HG03159 (cell line): ENCODE data around the gene PANX2.
"Not testable (repeated sequence)": the region's sequence is repeated elsewhere in the genome, so short reads cannot be mapped to it uniquely, and the experiment has no call there.

Experiments used
- ATAC-seq: cut with Tn5 transposase; IDR thresholded peaks from one replicate; pipeline ENCODE4 v1.9.1; 2021; ENCODE audit warnings: mild to moderate bottlenecking, moderate library complexity; ENCODE audit not compliant: unreplicated experiment

The PANX2 gene

DNA sequence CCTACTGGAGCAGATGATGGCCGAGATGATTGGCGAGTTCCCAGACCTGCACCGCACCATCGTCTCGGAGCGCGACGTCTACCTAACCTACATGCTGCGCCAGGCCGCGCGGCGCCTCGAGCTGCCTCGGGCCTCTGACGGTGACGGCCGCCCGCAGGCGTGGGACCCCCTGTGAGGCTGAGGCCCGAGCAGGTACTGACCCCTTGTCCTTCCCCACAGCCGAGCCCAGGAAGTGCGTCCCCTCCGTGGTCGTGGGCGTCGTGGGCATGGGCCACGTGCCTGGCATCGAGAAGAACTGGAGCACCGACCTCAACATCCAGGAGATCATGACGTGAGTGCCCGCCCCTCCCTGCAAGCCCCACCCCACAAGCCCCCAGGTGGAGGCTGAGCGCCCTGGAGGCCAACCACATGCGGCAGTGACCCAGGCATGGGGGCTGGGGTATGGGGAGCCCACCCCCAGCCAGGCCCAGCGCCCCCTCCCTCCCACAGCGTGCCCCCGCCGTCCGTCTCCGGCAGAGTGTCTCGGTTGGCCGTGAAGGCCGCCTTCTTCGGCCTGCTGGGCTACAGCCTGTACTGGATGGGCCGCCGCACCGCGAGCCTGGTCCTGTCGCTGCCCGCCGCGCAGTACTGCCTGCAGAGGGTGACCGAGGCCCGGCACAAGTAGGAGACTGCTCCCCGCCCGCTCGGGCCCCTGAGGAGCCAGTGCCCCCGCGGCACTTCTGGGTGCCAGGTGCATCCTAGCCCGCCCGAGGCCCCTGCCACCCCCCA is 27.5 kb downstream of the PANX2 start:
- no peak for ATAC-seq

DNA sequence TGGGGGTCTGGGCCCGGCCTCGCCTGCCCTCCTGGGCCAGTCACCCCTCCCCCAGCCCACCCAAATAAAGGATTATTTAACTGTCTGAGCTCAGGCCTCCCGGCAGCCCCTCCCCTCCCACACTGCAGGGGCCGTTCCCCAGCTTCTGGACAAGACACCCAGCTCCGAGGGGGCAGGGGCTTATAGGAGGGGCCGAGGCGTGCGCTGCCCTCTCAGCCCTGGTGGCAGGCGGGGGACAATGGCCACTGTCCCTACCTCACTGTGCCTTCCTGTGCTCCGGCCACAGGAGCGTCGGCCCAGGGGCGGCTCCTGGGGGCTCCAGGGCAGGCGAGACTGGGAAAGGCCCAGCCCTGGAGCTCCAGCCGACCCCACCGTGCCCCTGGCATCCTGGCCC is 28.1 kb downstream of the PANX2 start:
- no peak for ATAC-seq

DNA sequence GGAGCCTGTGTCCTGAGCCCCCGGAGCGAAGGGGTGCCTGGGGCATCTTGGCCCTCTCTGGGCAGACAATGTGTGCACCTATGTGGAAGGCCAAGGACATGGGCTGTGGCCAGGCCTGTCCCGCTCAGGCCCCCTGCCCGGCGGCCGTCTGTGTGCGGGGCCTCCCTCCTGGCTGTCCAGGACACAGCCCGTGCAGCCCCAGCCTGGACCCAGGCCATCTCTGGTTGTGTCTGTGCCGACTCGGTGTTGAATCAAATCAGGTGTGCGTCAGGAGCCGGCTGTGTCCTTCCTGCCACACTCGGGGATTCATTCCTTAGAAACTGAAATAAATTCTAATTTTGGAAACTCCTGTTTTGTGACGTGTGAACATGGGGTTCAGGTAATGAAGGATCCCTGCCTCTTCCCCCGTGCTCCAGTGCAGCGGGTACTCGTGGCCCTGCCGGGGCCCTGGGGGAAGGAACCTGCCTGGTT is 28.8 kb downstream of the PANX2 start:
- no peak for ATAC-seq

DNA sequence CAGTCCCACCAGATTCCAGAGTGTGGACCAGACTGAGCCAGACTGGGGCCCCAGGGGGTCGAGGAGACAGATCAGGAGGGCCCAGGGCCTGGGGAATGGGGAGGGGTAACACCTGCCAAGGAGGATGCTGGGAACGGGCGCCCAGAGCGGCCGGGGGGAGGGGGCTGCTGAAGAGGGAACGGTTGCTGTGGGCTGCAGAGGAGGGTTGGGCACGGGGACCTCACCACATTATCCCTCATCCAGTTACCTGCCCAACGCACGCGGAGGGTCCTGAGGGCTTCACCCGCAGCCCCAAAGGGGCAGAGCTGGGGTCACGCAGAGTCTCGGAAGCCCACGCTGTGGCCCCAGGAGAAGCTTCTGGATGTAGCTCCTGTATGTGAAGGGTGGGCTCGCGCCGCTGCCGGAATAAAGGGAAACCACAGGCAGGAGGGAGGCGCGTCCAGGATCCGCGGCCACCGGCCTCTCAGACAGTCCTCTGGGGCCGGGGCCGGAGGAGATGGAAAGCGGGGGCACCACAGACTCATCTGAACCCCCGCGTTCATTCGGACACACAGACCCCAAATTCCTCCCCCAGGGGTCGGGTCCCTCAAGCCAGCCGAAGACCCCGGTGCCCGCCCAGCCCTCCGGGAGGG is 29.4 kb downstream of the PANX2 start:
- no peak for ATAC-seq

DNA sequence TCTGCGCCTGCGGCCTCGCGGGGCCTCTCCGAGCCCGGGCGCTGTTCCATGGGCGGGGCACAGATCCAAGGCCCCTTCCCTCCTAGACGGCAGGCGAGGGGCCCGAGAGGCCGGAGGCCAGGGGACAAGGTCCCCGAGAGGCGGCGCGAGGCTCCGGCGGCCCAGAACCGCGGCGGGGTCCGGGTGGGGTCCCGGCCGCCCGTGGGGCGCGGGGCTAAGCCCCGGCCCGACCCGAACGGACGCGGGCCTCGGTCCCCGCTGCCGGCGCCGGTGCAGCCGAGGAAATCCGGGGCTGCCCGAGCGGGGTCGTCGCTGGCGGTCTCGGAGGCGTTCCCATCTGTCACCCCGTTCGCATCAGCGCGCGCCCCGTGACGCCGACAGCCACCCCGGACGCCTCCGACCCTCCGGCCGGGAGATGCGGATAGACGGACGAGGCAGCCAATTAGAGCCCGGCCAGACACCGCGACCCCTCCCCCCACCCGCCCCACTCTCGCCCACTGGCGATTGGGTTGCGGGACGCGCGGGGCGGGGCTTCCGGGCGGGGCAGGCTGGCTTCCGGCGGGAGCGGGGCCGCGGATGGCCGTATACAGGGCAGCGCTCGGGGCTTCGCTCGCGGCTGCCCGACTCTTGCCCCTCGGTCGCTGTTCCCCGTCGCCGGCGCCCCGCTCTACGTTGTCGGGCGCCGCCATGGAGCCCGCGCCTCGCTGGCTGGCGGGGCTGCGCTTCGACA is 30.1 kb downstream of the PANX2 start, which contains the start of gene SELENOO:
Gene SELENOO, plus strand, starts transcription at position 551 of the 730 bp plus-strand sequence. Its CDS starts 26 bp downstream, at position 577.
- peak; percentile 67 for ATAC-seq

DNA sequence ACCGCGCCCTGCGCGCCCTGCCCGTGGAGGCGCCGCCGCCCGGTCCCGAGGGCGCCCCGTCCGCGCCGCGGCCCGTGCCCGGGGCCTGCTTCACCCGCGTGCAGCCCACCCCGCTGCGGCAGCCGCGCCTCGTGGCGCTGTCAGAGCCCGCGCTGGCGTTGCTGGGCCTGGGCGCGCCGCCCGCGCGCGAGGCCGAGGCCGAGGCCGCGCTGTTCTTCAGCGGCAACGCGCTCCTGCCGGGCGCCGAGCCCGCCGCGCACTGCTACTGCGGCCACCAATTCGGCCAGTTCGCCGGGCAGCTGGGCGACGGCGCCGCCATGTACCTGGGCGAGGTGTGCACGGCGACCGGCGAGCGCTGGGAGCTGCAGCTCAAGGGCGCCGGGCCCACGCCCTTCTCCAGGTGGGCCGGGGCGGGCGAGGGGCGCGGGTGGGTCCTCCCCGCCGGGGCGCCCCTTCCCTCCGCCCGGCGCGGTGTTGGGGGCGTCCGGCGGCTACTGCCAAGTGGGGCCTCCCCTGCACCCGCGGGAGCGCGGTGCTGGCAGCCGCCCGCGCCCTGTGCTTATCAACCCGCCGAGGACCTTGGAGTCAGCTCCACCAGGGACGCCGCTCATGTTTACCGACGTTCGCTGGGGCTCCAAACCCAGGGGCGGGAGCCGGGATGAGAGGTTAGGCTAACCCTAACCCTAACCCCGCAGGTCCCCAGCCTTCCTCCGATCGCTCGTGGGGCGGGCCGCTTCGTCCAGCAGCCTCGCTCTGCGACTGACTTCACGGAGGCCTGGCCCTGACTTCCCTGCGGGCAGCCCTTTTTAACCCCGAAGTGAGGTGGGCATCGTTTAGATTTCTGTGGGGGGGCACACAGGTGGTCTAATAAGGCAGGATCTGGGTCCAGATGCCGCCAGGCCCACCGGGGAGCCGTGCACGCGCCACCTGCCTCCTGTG is 30.9 kb downstream of the PANX2 start:
- peak; percentile 16 for ATAC-seq

DNA sequence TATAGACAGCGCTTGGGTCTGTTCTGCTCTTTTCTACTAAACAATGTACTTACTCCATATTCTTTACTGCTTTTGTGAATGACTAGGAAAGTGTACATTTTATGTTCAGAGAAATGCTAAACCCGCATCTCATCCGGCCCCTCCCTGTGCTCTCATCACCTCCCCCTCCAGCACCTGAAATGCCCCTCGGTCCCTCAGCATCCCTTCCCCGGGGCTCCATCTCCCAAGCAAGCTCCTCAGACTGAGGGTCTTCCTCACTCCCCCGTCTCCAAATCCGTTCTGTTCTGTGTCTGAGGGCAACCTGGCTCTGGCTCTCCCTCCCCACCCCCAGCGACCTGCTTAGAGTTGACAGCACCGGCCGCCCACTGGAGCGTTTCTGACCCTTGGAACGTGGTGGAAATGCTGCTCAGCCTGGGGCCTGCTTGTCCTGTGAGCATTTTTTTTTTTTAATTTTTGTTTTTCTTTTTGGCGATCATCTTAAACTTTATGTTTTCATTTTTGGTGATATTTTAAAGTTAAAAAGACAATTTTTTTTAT is 31.7 kb downstream of the PANX2 start:
- no peak for ATAC-seq

DNA sequence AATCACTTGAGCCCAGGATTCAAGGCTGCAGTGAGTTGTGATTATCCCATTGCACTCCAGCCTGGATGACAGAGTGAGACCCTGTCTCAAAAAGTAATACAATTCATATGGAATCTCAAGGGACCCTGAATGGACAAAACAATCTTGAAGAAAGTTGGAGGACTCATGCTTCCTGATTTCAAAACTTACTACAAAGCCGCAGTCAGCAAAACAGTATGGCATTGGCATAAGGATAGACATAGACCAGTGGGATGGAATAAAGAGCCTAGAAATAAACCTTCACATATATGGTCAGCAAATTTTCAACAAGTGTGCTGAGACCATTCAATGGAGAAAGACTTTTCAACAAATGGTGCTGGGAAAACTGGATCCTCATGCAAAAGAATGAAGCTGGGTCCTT is 32.8 kb downstream of the PANX2 start:
- no peak for ATAC-seq

DNA sequence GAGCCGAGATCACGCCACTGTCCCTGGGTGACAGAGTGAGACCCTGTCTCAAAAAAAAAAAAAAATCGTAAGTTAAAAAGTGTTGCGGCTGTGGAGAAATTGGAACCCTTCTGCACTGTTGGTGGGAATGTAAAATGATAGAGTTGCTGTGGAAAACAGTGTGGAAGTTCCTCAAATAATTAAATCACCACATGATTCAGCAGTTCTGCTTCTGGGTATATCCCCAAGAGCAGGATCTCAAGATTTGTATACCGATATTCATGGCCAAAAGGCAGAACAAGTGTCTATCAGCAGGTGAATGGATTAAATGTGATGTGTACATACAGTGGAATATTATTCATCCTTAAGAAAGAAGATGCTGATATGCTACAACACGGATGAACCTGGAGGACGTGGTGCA is 34.0 kb downstream of the PANX2 start:
- ATAC-seq, result no peak

DNA sequence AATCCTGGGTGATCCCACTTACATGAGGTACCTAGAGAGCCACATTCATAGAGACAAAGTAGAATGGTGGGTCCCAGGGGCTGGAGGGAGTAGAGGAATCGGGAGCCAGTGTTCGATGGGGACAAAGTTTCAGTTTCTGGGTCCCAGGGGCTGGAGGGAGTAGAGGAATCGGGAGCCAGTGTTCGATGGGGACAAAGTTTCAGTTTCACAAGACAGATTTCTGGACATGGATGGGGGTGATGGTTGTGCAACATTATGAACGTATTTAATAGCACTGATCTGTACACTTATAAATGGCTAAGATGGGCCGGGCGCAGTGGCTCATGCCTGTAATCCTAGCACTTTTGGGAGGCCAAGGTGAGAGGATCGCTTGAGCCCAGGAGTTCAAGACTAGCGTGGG is 34.5 kb downstream of the PANX2 start:
- ATAC-seq, result not testable (repeated sequence)

DNA sequence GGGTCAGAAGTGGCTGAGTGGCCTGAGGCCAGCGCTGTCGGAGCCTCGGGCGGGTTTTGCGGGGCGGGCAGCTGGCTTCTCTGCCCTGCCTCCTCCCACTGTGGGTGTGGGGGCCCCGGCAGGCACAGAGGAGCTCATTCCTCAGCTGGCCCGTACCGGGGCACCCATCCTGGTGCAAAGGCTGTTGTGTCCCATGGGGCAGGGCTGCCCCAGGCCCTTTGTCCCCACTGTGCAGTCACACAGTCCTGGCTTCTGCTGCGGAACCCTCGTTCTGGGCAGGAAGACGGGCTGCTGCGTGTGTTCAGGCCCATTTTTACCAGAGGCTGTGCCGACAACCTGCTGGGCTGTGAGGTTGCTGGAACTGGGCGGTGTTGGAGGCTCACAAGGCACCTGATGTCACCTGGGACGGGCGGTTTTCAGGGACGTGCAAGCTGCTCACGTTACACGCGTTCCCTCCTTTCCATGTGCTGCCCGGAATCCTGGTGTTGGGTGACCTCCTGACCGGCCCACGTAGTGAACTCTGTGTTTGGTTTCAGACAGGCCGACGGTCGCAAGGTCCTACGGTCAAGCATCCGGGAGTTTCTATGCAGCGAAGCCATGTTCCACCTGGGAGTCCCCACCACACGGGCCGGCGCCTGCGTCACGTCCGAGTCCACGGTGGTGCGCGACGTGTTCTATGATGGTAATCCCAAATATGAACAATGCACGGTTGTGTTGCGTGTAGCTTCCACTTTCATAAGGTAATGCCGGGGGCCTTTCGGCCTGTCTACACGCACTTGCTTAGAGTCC is 35.4 kb downstream of the PANX2 start:
- no peak for ATAC-seq

DNA sequence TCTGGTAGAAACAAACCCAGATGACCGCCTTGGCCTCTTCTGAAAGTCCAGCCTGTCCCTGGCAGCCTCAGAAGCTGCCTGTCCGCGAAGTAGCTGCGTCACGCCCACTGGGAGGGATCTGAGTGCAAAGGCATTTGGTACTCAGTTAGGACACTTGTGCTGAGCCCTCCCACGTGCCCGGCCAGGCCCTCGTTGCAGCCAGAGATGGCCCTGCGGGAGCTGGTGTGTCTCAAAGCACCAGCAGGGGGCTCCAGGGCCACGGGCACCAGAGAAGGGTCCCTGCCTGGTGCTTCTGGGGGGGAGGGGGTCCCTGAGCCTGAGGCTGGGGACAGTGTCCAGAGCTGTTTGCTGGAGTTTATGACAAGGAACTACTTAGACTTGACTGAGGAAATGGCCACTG is 36.1 kb downstream of the PANX2 start:
- no peak for ATAC-seq

DNA sequence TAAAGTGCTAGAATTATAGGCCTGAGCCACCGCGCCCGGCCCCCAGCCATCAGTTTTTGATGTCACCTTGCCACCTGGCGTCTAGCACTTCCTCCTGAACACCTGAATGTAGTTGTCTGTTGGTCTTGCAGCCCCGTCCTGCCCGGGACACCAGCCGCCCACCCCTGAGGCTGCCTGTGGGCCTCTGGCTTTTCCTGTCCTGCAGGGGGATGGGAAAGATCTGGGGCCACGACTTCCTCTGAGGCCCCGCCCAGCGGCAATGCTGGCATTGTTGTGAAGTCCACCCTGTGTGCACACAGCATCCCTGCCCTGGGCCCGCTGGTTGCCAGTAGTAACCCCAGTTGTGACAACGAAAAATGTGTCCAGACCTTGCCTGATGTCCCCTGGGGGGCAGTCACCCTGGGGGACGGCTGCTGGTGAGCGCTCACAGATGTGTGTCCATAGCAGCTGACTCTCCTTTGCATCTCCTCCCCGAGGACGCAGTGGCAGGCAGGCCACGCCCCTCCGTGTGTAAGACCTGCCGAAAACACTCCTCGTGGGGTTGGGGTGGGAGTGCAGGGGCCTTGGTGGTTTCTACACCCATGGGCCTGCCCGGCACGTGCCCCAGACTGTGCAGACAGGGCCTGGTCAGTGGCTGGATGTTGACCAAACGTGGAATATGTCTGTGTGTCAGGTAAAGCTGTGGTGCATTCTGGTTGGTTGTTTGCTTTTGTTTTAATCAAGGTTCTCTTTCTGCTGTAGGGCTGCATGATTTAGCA is 37.0 kb downstream of the PANX2 start:
- no peak for ATAC-seq

DNA sequence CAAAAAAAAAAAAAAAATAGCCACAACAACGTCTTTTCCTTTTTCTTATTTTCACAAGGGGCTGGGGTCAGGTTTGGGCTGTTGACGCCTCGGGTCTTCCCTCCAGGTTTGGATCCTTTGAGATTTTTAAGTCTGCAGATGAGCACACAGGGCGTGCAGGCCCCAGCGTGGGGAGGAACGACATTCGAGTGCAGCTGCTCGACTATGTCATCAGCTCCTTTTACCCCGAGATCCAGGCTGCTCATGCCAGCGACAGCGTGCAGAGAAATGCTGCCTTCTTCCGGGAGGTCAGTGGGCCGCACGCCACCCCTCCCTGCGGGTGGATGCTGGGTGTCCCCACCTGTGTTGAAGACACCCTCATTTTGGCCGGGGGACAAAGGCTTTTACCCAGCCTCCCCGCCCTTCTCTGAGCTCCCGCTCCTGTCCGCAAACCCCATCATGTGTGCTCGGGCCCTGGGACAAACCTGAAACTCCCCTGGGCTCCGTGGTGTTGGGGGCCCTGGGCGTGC is 38.0 kb downstream of the PANX2 start:
- no peak for ATAC-seq

DNA sequence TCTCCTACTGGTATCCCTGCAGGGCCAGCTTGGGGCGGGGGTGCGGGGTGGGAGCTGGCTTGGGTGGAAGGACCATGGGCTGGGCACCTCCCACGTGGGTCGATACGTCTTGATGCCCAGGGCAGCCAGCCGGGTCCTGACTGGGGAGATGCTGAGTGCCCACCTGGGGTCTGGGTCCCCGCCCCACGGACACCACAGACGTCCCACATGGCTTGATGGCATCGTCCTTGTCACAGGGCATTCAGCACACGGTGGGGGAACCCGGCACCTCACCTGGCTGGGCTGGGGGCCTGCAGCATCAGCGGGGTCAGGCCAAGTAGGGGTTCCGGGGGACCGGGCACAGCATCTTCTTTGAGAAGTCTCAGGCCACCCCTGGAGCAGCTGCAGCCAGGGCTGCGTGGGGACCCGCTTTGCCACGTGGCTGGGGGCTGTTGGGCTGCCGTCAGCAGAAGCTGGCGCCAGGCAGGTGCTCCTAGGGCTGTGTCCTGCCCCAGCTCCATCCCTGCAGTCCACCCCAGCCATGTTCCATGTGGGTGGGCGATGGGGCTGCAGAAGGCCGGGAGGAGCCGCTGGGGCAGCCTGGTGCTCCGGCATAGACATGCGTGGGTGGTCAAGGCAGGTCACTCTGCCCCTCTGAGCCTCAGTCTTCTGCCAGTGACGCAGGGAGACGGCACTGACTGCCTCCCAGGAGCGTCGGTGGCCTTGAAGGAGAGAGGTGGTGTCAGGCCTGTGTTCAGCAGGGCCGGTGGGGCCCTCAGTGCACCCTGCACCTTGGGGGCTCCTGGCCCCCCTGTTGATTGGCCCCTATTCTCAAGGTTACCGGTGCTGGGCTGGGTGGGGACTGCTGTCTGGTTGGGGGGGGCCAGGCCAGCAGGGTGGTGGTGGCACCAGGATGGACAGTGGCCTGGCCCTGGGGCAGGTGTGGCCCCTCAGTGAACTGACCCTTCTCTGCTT is 38.7 kb downstream of the PANX2 start:
- ATAC-seq, result no peak

DNA sequence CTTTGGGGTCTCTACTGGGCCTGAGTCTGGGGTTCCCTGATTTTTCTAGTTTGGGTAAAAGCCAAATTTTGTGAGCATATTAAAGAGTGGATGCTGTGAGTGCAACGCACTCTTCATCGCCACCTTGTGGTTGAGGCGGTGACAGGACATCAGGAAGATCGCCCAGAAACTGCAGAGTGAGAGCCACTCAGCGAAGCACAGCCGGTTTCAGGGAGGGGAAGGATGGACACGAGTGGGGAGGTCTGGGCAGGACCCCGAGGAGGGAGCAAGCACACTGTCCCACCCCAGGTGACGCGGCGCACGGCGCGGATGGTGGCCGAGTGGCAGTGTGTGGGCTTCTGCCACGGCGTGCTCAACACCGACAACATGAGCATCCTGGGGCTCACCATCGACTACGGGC is 39.4 kb downstream of the PANX2 start:
- ATAC-seq, result no peak

DNA sequence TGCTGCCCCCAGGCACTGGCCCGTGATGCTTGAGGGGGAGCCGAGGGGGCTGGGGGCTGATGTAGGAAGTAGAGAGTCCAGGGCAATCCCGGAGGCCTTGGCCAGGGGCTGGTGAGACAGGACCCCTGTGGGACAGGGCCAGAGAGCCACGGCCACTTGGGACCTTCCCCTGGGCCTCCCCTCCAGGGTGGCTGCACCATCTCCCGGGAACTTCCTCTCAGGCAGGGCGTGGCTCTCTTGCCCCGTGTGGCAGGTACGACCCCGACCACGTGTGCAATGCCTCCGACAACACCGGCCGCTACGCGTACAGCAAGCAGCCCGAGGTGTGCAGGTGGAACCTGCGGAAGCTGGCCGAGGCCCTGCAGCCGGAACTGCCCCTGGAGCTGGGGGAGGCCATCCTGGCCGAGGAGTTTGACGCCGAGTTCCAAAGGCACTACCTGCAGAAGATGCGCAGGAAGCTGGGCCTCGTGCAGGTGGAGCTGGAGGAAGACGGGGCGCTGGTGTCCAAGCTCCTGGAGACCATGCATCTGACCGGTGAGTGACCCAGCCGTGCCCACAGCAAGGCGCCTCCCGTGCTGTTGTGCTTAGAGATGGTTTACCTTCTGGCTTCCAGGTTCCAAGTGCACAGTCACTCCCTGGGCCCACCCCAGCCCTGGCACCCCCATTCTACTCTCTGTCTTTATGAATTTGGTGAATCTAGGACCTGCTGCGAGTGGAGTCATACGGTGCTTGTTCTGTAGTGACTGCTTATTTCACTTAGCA is 40.0 kb downstream of the PANX2 start:
- no peak for ATAC-seq
